Activated CD8-positive, alpha-beta T cell treated with anti-CD3 and anti-CD28 coated beads for 36 hours (primary cell): ENCODE data around the gene CMTM3. TPM values are rescaled to one million over a fixed set of nuclear protein-coding genes. Genes with fewer than 3 reads are reported as not detected.
A peak's percentile ranks its signal among the peaks of the same experiment; 100 is the strongest.

Experiments used
- ATAC-seq: fragments of 200-7000 bp; cut with Tn5 transposase; one replicate; pipeline ENCODE4 v1.10.0; 2021; ENCODE audit warnings: mild to moderate bottlenecking, moderate library complexity
- CTCF ChIA-PET: fragments of 350-600 bp; sonication (Branson Sonifier 250); formaldehyde crosslinking; loops from one replicate; lab custom pipeline; 2021; ENCODE audit warnings: antibody characterized with exemption; lab: Charles Lee
- POLR2A ChIA-PET: fragments of 350-600 bp; sonication (Branson Sonifier 250); formaldehyde crosslinking; loops from one replicate; lab custom pipeline; 2021; ENCODE audit warnings: antibody characterized with exemption; lab: Charles Lee
- DNase-seq: peaks from one replicate; pipeline ENCODE4 v3.0.0-alpha.2; 2020
- H3K27ac Mint-ChIP-seq: one replicate; pipeline ENCODE4 v1.8.0; 2021; ENCODE audit warnings: mild to moderate bottlenecking, mixed read lengths
- H3K27me3 Mint-ChIP-seq: one replicate; pipeline ENCODE4 v1.8.0; 2021; ENCODE audit warnings: mixed read lengths
- H3K36me3 Mint-ChIP-seq: one replicate; pipeline ENCODE4 v1.8.0; 2021; ENCODE audit warnings: low read depth, mixed read lengths
- H3K4me1 Mint-ChIP-seq: one replicate; pipeline ENCODE4 v1.8.0; 2021; ENCODE audit warnings: low read depth, mixed read lengths
- H3K4me3 Mint-ChIP-seq: one replicate; pipeline ENCODE4 v1.8.0; 2021; ENCODE audit warnings: mild to moderate bottlenecking, moderate library complexity, mixed read lengths
- H3K9me3 Mint-ChIP-seq: one replicate; pipeline ENCODE4 v1.8.0; 2021; ENCODE audit warnings: mixed read lengths
- intact Hi-C: fragments of 100-400 bp; cut with micrococcal nuclease; formaldehyde crosslinking; loops from one replicate; pipeline ENCODE4 v1.10.0; 2022
- total RNA-seq, 2 experiments: library from RNA; stranded (reverse); gene quantifications; one replicate each; pipeline ENCODE4 v1.2.3, GENCODE V29; 2021
- TF ChIP-seq, protein P1 (sequence below): fragments of 200-600 bp; IDR thresholded peaks from one replicate; pipeline ENCODE4 v1.8.0; 2022; ENCODE audit warnings: antibody characterized with exemption, mild to moderate bottlenecking

Gene CMTM3, protein sequence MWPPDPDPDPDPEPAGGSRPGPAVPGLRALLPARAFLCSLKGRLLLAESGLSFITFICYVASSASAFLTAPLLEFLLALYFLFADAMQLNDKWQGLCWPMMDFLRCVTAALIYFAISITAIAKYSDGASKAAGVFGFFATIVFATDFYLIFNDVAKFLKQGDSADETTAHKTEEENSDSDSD
- 10 to 100 TPM; 48.0 to 49.4 TPM for total RNA-seq

DNA sequence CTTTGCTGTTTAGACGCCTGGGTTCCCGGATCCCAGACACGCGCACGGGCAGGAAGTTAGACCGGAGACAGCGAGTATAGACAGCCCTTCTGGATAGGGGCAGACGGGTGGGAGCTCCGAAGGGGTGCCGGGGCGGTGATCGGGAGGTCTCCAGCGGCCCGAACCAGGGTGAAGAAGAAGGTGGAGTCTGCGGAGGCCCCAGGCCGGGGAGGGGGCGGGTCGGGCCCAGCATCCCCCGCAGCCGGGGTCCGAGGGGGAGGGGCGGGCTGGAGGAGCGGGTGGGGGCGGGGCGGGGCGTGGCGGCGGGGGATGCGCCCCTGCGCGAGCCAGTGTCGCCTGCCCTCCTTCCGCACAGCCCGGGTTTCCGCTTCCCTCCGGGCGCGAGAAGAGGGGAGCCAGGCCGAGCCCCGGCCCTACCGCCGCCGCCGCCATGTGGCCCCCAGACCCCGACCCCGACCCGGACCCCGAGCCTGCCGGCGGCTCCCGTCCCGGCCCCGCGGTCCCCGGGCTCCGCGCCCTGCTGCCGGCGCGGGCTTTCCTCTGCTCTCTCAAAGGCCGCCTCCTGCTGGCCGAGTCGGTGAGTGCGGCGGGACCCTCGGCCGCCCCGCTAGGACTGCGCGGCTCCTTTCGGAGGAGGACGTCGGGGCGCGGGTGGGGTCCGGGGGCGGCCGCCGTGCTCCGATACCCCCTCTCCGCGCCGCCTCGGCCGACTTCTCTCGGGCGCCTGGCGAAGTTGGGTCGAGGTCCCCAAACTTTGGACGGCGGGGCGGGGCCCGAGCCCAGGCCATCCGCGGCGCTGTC lies at the start of gene CMTM3:
Gene CMTM3, plus strand, starts transcription at position 329 of the 801 bp plus-strand sequence. Its CDS starts 102 bp downstream, at position 431.
- CTCF ChIA-PET = interaction anchor here (0.6 to 2.7 kb wide), 15 partner anchors 10 to 198 kb away, joined by 3 to 13 read pairs (median 3); partner anchors contain the start of genes CKLF and TK2
- intact Hi-C loops = loop anchor here (5.0 kb wide), 3 partner anchors 42 to 197 kb away; partner anchors contain the start of genes CKLF and TK2
- POLR2A ChIA-PET = interaction anchor here (0.9 to 1.8 kb wide), 12 partner anchors 15 to 93 kb away, joined by 3 to 13 read pairs (median 4); partner anchors contain the start of gene CKLF

DNA sequence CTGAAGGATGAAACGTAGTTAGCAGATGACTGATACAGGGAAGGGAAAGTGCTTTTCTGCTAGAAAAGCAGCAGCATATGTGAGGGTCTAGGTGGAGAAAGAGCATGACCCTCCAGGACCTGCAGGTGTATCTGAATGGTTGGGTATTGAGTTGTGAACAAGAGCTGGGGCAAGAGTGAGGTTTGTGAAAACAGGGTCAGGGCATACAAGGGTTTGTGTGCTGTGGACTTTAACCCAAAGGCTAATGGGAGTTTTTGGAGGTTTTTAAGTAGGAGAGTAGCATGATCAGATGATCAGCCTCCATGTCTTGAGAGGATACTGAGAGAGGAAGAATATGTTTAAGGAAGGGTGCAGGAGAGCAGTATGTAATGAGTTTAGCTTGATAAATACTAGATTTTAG lies 44.4 kb upstream of the CMTM3 start:
- ATAC-seq (no peak), DNase-seq (no peak)
- Mint-ChIP-seq H3K4me3 (no peak overlapping the region), H3K9me3 (no peaks in the 10 kb centered on the region), H3K36me3 (peaks cover 50% of the 10 kb centered on the region), H3K27ac (peak overlapping the region; percentile 57), H3K27me3 (no peaks in the 10 kb centered on the region), H3K4me1 (peaks cover 70% of the 10 kb centered on the region)
- ChIA-PET POLR2A (interaction anchor here (1.0 to 2.5 kb wide), 3 partner anchors 9 to 38 kb away, joined by 4 to 10 read pairs (median 4); partner anchors contain the start of genes CKLF and CMTM2), CTCF (interaction anchor here (1.3 to 1.4 kb wide), 2 partner anchors 19 to 32 kb away, joined by 3 to 4 read pairs; partner anchors contain the start of gene CMTM2)
- TF ChIP-seq, protein P1, sequence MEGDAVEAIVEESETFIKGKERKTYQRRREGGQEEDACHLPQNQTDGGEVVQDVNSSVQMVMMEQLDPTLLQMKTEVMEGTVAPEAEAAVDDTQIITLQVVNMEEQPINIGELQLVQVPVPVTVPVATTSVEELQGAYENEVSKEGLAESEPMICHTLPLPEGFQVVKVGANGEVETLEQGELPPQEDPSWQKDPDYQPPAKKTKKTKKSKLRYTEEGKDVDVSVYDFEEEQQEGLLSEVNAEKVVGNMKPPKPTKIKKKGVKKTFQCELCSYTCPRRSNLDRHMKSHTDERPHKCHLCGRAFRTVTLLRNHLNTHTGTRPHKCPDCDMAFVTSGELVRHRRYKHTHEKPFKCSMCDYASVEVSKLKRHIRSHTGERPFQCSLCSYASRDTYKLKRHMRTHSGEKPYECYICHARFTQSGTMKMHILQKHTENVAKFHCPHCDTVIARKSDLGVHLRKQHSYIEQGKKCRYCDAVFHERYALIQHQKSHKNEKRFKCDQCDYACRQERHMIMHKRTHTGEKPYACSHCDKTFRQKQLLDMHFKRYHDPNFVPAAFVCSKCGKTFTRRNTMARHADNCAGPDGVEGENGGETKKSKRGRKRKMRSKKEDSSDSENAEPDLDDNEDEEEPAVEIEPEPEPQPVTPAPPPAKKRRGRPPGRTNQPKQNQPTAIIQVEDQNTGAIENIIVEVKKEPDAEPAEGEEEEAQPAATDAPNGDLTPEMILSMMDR = no peak
- intact Hi-C loops = loop anchor here (5.0 kb wide), 1 partner anchor 47 kb away; no protein-coding TSS in a partner anchor

More for the DNA sequence above, at the start of gene CMTM3:
- H3K36me3 Mint-ChIP-seq = peaks cover 14% of the 10 kb centered on the region
- TF ChIP-seq, protein P1 = peak; percentile 84
- peaks cover 44% of the 10 kb centered on the region for H3K4me1 Mint-ChIP-seq
- no peaks in the 10 kb centered on the region for H3K27me3 Mint-ChIP-seq
- DNase-seq (peak; percentile 82), ATAC-seq (peak; percentile 62)
- H3K9me3 Mint-ChIP-seq = peaks cover 6% of the 10 kb centered on the region
- H3K4me3 Mint-ChIP-seq = peak within 1 kb of the TSS; percentile 96
- H3K27ac Mint-ChIP-seq = peak within 1 kb of the TSS; percentile 98

DNA sequence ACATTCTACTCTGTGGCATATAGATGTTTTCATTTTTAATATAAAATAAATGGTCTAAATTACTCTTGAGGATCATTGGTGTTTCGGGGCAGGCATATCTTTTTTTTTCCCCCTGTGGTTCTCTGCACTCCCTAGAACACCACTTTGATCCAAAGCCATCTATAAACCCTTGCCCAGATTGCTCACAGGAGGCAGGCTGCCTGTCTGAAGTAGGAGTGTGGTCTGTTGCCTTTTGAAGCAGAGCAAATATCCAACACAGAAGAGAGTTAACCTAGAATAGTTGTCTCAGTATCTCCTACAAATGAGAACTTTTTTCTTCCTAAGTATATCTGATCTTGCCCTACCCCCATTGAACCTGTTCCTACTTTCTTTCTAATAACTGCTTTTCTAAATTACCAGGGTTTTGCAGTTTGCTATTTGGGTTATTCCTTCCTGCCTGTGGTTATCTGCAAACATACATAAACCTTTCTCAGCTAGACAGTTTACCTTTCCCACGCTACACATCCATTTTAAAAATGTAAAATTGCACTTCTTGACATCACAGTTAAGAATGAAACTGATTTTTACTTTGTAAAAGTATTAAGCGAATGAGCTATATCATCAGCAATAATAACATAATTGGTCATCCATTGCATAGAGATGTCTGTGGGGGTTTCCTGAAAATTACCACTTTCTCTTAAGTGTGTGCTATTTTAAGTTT lies 43.0 kb upstream of the CMTM3 start:
- Mint-ChIP-seq H3K9me3 (no peaks in the 10 kb centered on the region), H3K4me1 (peaks cover 56% of the 10 kb centered on the region), H3K27me3 (no peaks in the 10 kb centered on the region), H3K27ac (peak overlapping the region; percentile 76), H3K36me3 (peaks cover 51% of the 10 kb centered on the region), H3K4me3 (no peak overlapping the region)
- TF ChIP-seq, protein P1 = no peak
- ATAC-seq (no peak), DNase-seq (no peak)
- intact Hi-C loops = loop anchor here (5.0 kb wide), 1 partner anchor 46 kb away; no protein-coding TSS in a partner anchor
- ChIA-PET CTCF (interaction anchor here (1.1 to 4.4 kb wide), 16 partner anchors 9 to 179 kb away, joined by 3 to 30 read pairs (median 14); partner anchors contain the start of genes CKLF, CMTM2 and CMTM3), POLR2A (interaction anchor here (0.6 to 2.9 kb wide), 3 partner anchors 8 to 44 kb away, joined by 3 to 16 read pairs (median 3); partner anchors contain the start of gene CKLF)

DNA sequence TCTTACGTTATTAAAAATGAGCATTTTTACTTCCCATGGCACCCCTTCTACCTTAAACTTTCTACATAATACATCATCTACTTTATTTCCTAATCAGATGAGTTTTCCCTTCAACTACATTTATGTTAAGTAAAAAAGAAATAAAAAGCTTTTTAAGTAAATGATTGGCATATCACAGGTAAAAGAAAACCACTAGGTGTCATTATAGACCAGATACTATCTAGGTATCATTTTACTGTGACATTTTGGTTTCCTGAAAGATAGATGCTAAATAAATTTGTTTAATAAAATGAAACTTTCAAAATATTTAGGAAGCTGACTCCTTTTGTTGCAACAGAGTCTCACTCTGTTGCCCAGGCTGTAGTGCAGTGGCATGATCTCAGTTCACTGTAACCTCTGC lies 42.1 kb upstream of the CMTM3 start:
- Mint-ChIP-seq H3K36me3 (peaks cover 58% of the 10 kb centered on the region), H3K27me3 (no peaks in the 10 kb centered on the region), H3K27ac (peak overlapping the region; percentile 64), H3K4me3 (no peak overlapping the region), H3K9me3 (no peaks in the 10 kb centered on the region), H3K4me1 (peaks cover 56% of the 10 kb centered on the region)
- ChIA-PET CTCF (interaction anchor here (0.9 to 4.4 kb wide), 19 partner anchors 10 to 178 kb away, joined by 3 to 30 read pairs (median 13); partner anchors contain the start of genes CKLF, CMTM2 and CMTM3), POLR2A (interaction anchor here (0.6 to 2.9 kb wide), 3 partner anchors 9 to 43 kb away, joined by 3 to 16 read pairs (median 3); partner anchors contain the start of gene CKLF)
- intact Hi-C loops = loop anchor here (5.0 kb wide), 1 partner anchor 45 kb away; no protein-coding TSS in a partner anchor
- DNase-seq = no peak
- no peak for ATAC-seq
- TF ChIP-seq, protein P1 = peak; percentile 44
